Hepatic stellate cell (primary cell): ENCODE data around the gene APOBR.
"Not testable (repeated sequence)": the region's sequence is repeated elsewhere in the genome, so short reads cannot be mapped to it uniquely, and the experiment has no call there.

Experiments
- DNase-seq: peaks from one replicate; pipeline ENCODE4 v3.0.0; 2011; ENCODE audit warnings: low spot score

The APOBR gene

GRCh38 chr16:28526201-28527099 is 32.0 kb downstream of the APOBR start:
- no peak for DNase-seq

GRCh38 chr16:28527100-28527785 is 32.8 kb downstream of the APOBR start:
- not testable (repeated sequence) for DNase-seq

- no peak for DNase-seq
Measured at GRCh38 chr16:28527985-28528384, 33.5 kb downstream of the APOBR start.

GRCh38 chr16:28528463-28528867 is 34.0 kb downstream of the APOBR start:
- DNase-seq, result no peak

GRCh38 chr16:28529124-28529523 is 34.7 kb downstream of the APOBR start:
- no peak for DNase-seq

- no peak for DNase-seq
Measured at GRCh38 chr16:28531777-28532744, 37.6 kb downstream of the APOBR start.

GRCh38 chr16:28532940-28533647 is 38.7 kb downstream of the APOBR start:
- no peak for DNase-seq

GRCh38 chr16:28534542-28535373 is 40.3 kb downstream of the APOBR start:
- no peak for DNase-seq

GRCh38 chr16:28537076-28537475 is 42.6 kb downstream of the APOBR start:
- DNase-seq, result no peak

- DNase-seq, result no peak
Measured at GRCh38 chr16:28537964-28538732, 43.7 kb downstream of the APOBR start.

GRCh38 chr16:28538733-28539596 is 44.5 kb downstream of the APOBR start, which contains the start of gene NUPR1:
TSS of gene NUPR1 (minus strand) at chr16:28538974. CDS start at chr16:28538907, 67 bp downstream.
- DNase-seq, result peak; percentile 97

- DNase-seq, result no peak
Measured at GRCh38 chr16:28540346-28540745, 45.9 kb downstream of the APOBR start.

- no peak for DNase-seq
Measured at GRCh38 chr16:28542646-28543045, 48.2 kb downstream of the APOBR start.

GRCh38 chr16:28543072-28543471 is 48.6 kb downstream of the APOBR start:
- DNase-seq, result no peak

GRCh38 chr16:28544998-28545397 is 50.6 kb downstream of the APOBR start:
- no peak for DNase-seq

- DNase-seq, result not testable (repeated sequence)
Measured at GRCh38 chr16:28545964-28546363, 51.5 kb downstream of the APOBR start.

- DNase-seq, result no peak
Measured at GRCh38 chr16:28546626-28547025, 52.2 kb downstream of the APOBR start.

- no peak for DNase-seq
Measured at GRCh38 chr16:28548306-28548802, 53.9 kb downstream of the APOBR start.
